Measurements from ENCODE around the gene PSMB11.
"Not testable (repeated sequence)": the region's sequence is repeated elsewhere in the genome, so short reads cannot be mapped to it uniquely, and the experiment has no call there.

The PSMB11 gene

DNA sequence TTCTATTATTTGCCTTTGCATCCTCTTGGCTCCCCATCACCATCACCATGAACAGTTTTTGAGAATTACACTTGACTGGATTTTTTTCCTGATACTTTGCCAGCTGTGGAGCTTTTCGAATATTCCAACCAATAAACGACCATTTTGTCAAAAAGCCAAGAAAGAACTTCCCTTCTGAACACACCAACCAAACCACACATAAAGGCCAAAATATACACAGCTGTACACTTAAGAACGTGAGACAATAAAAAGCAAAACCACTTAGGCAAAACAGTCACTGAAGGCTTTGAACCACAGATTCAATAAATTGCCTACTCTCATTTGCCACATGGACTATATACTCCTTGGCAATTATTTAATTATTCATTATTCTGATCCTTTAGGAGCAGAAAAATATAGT, 33.2 kb upstream of the PSMB11 start:
- no peak overlapping the region for H3K27ac ChIP-seq
- no peak for TF ChIP-seq ZFX (IDR thresholded peaks at IDR 0.05)
- TF ChIP-seq, protein P1, sequence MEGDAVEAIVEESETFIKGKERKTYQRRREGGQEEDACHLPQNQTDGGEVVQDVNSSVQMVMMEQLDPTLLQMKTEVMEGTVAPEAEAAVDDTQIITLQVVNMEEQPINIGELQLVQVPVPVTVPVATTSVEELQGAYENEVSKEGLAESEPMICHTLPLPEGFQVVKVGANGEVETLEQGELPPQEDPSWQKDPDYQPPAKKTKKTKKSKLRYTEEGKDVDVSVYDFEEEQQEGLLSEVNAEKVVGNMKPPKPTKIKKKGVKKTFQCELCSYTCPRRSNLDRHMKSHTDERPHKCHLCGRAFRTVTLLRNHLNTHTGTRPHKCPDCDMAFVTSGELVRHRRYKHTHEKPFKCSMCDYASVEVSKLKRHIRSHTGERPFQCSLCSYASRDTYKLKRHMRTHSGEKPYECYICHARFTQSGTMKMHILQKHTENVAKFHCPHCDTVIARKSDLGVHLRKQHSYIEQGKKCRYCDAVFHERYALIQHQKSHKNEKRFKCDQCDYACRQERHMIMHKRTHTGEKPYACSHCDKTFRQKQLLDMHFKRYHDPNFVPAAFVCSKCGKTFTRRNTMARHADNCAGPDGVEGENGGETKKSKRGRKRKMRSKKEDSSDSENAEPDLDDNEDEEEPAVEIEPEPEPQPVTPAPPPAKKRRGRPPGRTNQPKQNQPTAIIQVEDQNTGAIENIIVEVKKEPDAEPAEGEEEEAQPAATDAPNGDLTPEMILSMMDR (conservative IDR thresholded peaks at IDR 0.05), result no peak

DNA sequence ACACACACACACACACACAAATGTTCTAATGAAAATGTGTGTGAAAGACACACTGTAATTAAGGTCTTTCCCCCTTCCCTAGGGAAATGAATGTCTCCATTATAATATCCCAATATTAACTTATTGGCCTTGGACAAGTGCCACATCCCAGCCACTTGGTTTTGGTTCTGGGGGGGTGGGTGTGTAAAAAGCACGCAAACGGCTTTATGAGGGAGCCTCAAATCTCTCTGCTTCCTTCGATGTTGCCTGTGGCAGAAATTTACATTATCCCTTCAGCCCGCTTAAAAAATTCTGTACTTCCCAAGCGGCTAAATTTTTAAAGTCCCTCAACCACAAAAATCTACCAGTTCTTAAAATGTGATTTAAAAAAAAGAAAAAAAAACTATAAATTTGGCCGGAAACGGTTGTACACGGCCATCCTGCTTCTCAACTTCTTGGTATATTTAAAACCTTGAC, 32.5 kb upstream of the PSMB11 start:
- peak overlapping the region; percentile 79 for H3K27ac ChIP-seq
- TF ChIP-seq ZFX (IDR thresholded peaks at IDR 0.05), result no peak
- TF ChIP-seq, protein P1 (conservative IDR thresholded peaks at IDR 0.05), result no peak

DNA sequence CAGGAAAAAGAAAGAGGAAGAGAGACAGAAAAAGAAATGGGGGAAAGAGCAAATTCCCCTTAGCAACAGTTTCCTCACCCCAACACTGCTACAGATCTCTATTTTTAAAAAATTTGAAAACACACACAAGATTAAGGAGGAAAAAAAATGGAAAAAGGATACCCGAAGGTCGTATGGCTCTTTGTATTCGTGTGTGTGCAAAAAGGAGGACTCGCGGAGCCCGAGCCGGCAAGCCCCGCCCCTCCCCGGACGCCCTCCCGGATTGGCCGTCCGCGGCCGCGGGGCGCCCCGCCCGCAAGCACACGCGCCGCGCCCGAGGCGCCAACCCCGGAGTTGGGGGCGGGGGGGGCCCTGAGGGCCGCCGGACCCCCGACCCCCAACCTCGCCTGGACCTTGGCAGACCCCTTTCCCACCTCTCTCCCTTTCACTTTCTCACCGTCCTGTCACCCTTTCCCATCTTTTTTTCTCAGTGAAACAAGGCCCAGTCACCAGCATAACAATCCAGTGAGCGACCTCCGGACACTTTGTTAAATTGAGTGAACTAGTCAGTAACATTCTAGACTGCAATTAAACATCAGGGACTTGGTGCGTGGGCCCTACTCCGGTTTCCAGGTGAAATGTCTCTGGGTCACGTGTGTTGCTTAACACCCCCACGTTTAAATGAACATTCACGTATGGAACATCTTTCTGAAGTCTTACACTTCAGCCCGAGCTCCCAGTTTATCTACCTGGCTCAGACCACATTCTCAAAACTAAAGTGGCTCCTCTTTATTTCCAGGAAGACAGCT, 31.9 kb upstream of the PSMB11 start, which contains the start of gene C14orf93:
TSS of gene C14orf93 (minus strand) at position 205 of the 788 bp plus-strand sequence. CDS start 11,120 bp downstream, outside the sequence.
- TF ChIP-seq, protein P1 (conservative IDR thresholded peaks at IDR 0.05), result no peak
- TF ChIP-seq ZFX (IDR thresholded peaks at IDR 0.05), result peak; percentile 19; the same call in 1 of the 2 replicates
- peak within 1 kb of the TSS; percentile 79 for H3K27ac ChIP-seq

DNA sequence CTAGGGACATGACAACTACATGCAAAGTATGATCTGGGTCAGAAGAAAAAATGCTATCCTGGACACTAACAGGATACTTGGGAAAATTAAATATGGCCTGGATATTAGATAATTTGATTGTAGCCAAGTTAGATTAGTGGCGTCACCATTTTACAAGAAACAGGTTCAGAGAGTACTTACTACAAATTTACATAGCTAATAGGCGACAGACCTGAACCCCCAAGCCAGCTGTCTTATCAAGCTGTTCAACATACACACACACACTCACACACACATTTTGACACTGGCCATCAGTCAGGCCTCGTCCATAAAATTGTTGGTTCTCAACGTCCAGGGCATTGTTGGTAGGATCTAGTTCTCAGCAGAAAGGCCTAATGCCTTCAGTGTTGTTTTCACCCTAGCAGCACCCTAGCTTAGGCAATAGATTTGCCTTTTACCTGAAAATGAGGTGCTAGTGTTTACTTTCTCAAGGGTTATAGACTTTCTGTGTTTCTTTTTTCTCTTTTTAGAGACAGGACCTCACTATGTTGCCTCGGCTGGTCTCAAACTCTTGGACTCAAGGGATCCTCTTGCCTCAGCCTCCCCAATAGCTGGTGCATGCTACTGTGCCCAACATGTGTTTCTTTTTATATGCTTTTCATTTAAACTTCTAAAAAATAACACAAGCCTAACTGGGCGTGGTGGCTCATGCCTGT, 28.8 kb upstream of the PSMB11 start:
- no peak overlapping the region for H3K27ac ChIP-seq
- no peak for TF ChIP-seq ZFX (IDR thresholded peaks at IDR 0.05)
- TF ChIP-seq, protein P1 (conservative IDR thresholded peaks at IDR 0.05), result no peak

DNA sequence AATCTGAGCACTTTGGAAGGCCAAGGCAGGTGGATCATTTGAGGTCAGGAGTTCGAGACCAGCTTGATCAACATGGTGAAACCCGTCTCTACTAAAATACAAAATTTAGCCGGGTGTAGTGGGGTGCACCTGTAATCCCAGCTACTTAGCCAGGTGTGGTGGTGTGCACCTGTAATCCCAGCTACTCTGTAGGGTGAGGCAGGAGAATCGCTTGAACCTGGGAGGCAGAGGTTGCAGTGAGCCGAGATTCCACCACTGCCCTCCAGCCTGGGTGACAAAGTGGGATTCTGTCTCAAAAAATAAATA, 28.3 kb upstream of the PSMB11 start:
- not testable (repeated sequence) for H3K27ac ChIP-seq

DNA sequence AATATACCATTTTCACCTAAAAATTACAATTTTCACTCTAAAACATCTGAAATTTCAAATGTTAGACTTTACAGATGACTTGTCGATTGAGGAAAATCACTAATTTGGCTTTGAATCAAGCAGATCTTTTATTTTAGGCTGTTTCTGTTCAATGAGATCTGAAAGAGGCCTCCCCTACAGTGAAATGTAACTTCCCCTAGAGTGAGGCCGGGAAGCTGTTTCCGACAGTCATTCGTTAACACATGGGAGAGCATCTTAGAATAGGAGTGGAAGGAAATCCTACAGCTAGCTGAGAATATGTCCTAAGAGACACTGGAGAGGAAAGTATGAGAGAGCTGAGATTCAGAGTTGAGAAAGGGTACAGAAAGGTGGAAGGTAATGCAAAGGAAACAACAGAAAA, 26.4 kb upstream of the PSMB11 start:
- no peak overlapping the region for H3K27ac ChIP-seq
- TF ChIP-seq, protein P1 (conservative IDR thresholded peaks at IDR 0.05), result no peak
- no peak for TF ChIP-seq ZFX (IDR thresholded peaks at IDR 0.05)

DNA sequence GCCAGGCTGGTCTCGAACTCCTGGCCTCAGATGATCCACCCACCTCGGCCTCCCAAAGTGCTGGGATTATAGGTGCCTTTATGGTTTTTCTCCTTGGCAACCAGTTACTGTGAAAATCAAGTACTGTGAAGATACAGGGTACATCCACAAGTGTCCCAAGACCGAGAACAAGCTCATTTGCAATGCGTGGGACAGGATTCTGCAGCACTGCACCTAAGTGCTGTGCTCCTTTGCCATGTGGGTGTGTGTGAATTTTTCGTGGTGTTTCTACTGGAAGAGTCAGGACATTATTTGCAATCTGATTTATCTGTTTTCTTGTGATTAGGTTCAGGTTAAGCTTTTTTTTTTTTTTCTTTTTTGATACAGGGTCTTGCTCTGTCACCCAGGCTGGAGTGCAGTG, 24.9 kb upstream of the PSMB11 start:
- TF ChIP-seq ZFX (IDR thresholded peaks at IDR 0.05), result no peak
- TF ChIP-seq, protein P1 (conservative IDR thresholded peaks at IDR 0.05), result no peak
- H3K27ac ChIP-seq, result no peak overlapping the region

Measured in C4-2B (cell line).